K562 (cell line): Measurements from ENCODE around the gene TCF25. TPM values are rescaled to one million over a fixed set of nuclear protein-coding genes. Genes with fewer than 3 reads are reported as not detected.

ENCODE experiments used
- CXXC5 ChIP-seq: fragments of 250-450 bp; sonication (Bioruptor Pico); IDR thresholded peaks from 2 replicates; pipeline ENCODE4 v1.8.0; 2022; ENCODE audit warnings: inconsistent platforms, mild to moderate bottlenecking, moderate library complexity
- E2F6 ChIP-seq, 2 experiments: IDR thresholded peaks; 2 replicates each; pipeline ENCODE4 v1.6.1; 2011; ENCODE audit warnings: borderline replicate concordance in 1 of 2, control low read depth in 1 of 2, low read depth in 1 of 2, low read length in 1 of 2, mild to moderate bottlenecking in 1 of 2, mixed read lengths in 1 of 2, moderate library complexity in 1 of 2; ENCODE audit not compliant: insufficient read depth in 1 of 2, insufficient read length in 1 of 2, poor library complexity in 1 of 2, severe bottlenecking in 1 of 2; ENCODE audit errors: extremely low read depth in 1 of 2
- MNT ChIP-seq, 2 experiments: fragments of 450-650 bp; conservative IDR thresholded peaks; 2 replicates each; pipeline ENCODE4 v1.6.1; 2017; ENCODE audit warnings: mild to moderate bottlenecking in 2 of 2, moderate library complexity in 2 of 2
- MTA2 ChIP-seq: fragments of 450-650 bp; IDR thresholded peaks from 2 replicates; pipeline ENCODE4 v1.6.1; 2016; ENCODE audit warnings: low read depth
- MYC ChIP-seq, 2 experiments: fragments of 250-450 bp in 1 of 2; sonication (Bioruptor Pico) in 1 of 2; IDR thresholded peaks; 2 replicates each; pipeline versions ENCODE4 v1.5.1 to v1.6.1; 2012 to 2021; ENCODE audit warnings: low read depth in 2 of 2, borderline replicate concordance in 1 of 2, improper control_type of control experiment in 1 of 2, low read length in 1 of 2, mild to moderate bottlenecking in 1 of 2, moderate library complexity in 1 of 2
- THAP12 ChIP-seq: fragments of 250-450 bp; sonication (Bioruptor Pico); IDR thresholded peaks from 2 replicates; pipeline ENCODE4 v1.9.0; 2021; ENCODE audit warnings: mild to moderate bottlenecking, inconsistent platforms
- polyA plus RNA-seq, 8 experiments: library from polyadenylated mRNA; depleted of rRNA in 4 of 8; stranded (reverse) in 5 of 8; unstranded in 3 of 8; fragments of >200 nt; fragmentation: Nextera tagmentation in 2 of 8; fragmentation: Illumina TruSeq in 1 of 8; extraction: Ambion mirVana in 2 of 8; extraction: Trizol in 1 of 8; gene quantifications; 2 replicates each; pipeline versions ENCODE4 v1.2.1 to v1.2.3, GENCODE V29; 2011 to 2014; ENCODE audit warnings: inconsistent platforms in 1 of 8, missing spikeins in 1 of 8
- total RNA-seq, 7 experiments: library from RNA; depleted of rRNA in 6 of 7; stranded (reverse); fragments of >200 nt in 6 of 7; fragmentation: Illumina TruSeq in 2 of 7; extraction: Trizol in 2 of 7; gene quantifications; 2 replicates each; pipeline versions ENCODE4 v1.2.1 to v1.2.3, GENCODE V29; 2011 to 2021; ENCODE audit warnings: low replicate concordance in 1 of 7

The TCF25 gene
- total and polyA plus RNA-seq, 9 of the 15 experiments (the other 6 are each of a cell fraction or from before 2014, with no cell fraction given): 9.0 to 154 (median 83.8) TPM

GRCh38 chr16:89827383-89828198 is 45.8 kb upstream of the TCF25 start (continued):
- peak in 1 of 2 experiments; percentile 42 for TF ChIP-seq E2F6 (IDR thresholded peaks at IDR 0.05; ENCODE audit: borderline replicate concordance in 1 of 2, extremely low read depth in 1 of 2, insufficient read depth in 1 of 2, insufficient read length in 1 of 2, low read depth in 1 of 2, low read length in 1 of 2, poor library complexity in 1 of 2, severe bottlenecking in 1 of 2)
- TF ChIP-seq MTA2: no peak
- TF ChIP-seq MNT (conservative IDR thresholded peaks at IDR 0.05): peak; percentile 25 to 40; a peak in 1 of 4 replicates
- peak; percentile 21; the same call in 1 of the 2 replicates for TF ChIP-seq MYC (IDR thresholded peaks at IDR 0.05; ENCODE audit: low read depth, low read length)
- TF ChIP-seq MYC (CRISPR knock-in tag; IDR thresholded peaks at IDR 0.05; ENCODE audit: borderline replicate concordance, low read depth): no peak
- 0 out of 2 replicates have a peak, but pooled peaks have one; percentile 52 for TF ChIP-seq THAP12 (CRISPR knock-in tag)
- TF ChIP-seq CXXC5 (CRISPR knock-in tag): peak; percentile 21
